Hepatocyte (in vitro differentiated cells): ENCODE results near the gene PLXNB3.

Experiments used
- CTCF ChIP-seq: fragments of 200-600 bp; sonication (generic); IDR thresholded peaks from 2 replicates; pipeline ENCODE4 v1.5.1; 2016; ENCODE audit warnings: antibody characterized with exemption, mild to moderate bottlenecking; ENCODE audit not compliant: poor library complexity
- EZH2phosphoT487 ChIP-seq: fragments of 200-600 bp; sonication (generic); IDR thresholded peaks from one replicate; pipeline ENCODE4 v1.6.1; 2018; ENCODE audit warnings: antibody characterized with exemption, mild to moderate bottlenecking, low read depth, moderate library complexity; ENCODE audit not compliant: unreplicated experiment, severe bottlenecking

- TF ChIP-seq CTCF: no peak
- no peak for TF ChIP-seq EZH2phosphoT487
These were observed 24.1 kb upstream of the PLXNB3 start for GRCh38 chrX:153739754-153740486.
